ACC112 (cell line): Measurements from ENCODE around the gene ALDH16A1.
"Not testable (repeated sequence)": the region's sequence is repeated elsewhere in the genome, so short reads cannot be mapped to it uniquely, and the experiment has no call there.

Source experiments
- H2AFZ ChIP-seq: fragments of 200-600 bp; sonication (generic); one replicate; pipeline ENCODE4 v1.6.0; 2017; ENCODE audit warnings: antibody characterized with exemption, low read length; ENCODE audit not compliant: unreplicated experiment
- H3K27ac ChIP-seq: fragments of 200-600 bp; sonication (generic); 2 replicates; pipeline ENCODE4 v1.5.1; 2014; ENCODE audit warnings: low read depth, mild to moderate bottlenecking, antibody characterized with exemption, low read length, moderate library complexity
- H3K27me3 ChIP-seq: fragments of 200-600 bp; sonication (generic); 2 replicates; pipeline ENCODE4 v1.6.1; 2014; ENCODE audit warnings: mild to moderate bottlenecking, antibody characterized with exemption, low read length, moderate library complexity, mixed read lengths; ENCODE audit not compliant: insufficient read depth
- H3K36me3 ChIP-seq: fragments of 200-600 bp; sonication (generic); 2 replicates; pipeline ENCODE4 v1.6.1; 2016; ENCODE audit warnings: mild to moderate bottlenecking, antibody characterized with exemption, low read length, moderate library complexity, mixed read lengths; ENCODE audit not compliant: insufficient read depth
- H3K4me1 ChIP-seq: fragments of 200-600 bp; sonication (generic); one replicate; pipeline ENCODE4 v1.6.1; 2016; ENCODE audit warnings: low read length, mixed read lengths; ENCODE audit not compliant: insufficient read depth, unreplicated experiment, control insufficient read depth
- H3K4me3 ChIP-seq: fragments of 200-600 bp; sonication (generic); 2 replicates; pipeline ENCODE4 v1.5.1; 2014; ENCODE audit warnings: mild to moderate bottlenecking, low read depth, low read length
- H3K79me2 ChIP-seq: fragments of 200-600 bp; sonication (generic); one replicate; pipeline ENCODE4 v1.6.0; 2016; ENCODE audit warnings: low read length; ENCODE audit not compliant: control insufficient read depth, unreplicated experiment, insufficient read depth

The ALDH16A1 gene

DNA sequence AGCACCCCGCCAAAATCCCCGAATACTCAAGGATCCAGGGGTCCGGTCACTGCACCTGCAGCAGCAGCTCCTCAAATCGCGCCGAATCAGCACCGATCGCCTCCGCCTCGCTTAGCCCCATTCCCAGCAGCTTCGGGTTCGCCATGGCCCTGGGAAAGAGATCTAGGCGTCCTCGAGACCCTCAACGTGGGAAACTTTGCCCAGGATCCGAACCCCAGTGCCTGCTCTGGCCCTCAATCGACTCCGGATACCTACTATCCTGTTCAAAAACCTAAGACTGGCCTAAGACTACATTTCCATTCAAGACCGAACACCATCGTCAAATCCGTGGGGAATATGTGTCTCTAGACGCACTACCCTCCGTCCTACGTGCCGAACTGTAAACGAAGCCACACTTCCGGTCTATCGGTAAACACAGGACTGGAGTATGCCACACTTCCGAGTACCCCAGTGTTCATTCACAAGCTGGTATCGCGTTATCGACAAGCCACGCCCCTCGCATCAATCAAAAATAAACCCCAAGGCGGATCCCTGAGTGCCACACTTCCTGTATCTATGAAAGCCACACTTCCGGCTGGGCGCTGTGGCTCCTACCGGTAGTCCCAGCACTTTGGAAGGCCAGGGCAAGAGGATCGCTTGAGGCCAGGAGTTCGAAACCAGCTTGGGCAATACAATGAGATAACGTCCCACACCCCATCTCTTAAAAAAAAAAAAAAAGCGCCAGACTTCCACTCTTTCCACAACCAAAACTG lies 1.4 kb upstream of the ALDH16A1 start, which contains the start of gene PIH1D1:
Gene PIH1D1, minus strand, starts transcription at position 385 of the 752 bp plus-strand sequence. Its CDS starts 240 bp downstream, at position 145.
- H3K79me2 ChIP-seq = peaks cover 14% of the 10 kb centered on the region

DNA sequence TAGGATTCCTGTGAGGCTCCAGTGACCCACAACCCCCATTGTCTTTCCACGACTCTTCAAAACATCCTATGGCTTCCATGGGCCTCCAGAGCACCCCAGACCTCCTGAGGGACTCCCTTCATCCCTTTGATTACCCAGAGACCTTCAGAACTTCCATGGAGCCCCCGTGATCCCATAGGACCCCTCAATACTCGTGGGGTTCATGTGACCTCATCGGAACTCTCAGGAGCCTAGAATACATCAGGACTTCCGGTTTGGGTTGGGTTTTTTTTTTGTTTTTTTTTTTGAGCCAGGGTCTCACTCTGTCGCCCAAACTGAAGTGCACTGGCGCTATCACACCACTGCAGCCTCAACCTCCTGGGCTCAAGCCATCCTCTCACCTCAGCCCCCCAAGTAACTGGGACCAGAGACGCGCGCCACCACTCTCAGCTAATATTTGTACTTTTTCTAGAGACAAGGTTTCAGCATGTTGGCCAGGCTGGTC lies 774 bp downstream of the ALDH16A1 start:
- Histone ChIP-seq H3K79me2 (peaks cover 14% of the 10 kb centered on the region), H3K36me3 (no peaks in the 10 kb centered on the region), H3K4me1 (peaks cover 3% of the 10 kb centered on the region), H3K4me3 (peak overlapping the region; percentile 99), H3K27ac (peak overlapping the region; percentile 98), H2AFZ (no peak overlapping the region), H3K27me3 (no peaks in the 10 kb centered on the region)

More for the DNA sequence above, 1.4 kb upstream of the ALDH16A1 start, which contains the start of gene PIH1D1:
- H3K27ac ChIP-seq = peak within 1 kb of the TSS; percentile 98
- no peaks in the 10 kb centered on the region for H3K27me3 ChIP-seq
- no peaks in the 10 kb centered on the region for H3K36me3 ChIP-seq
- no peak within 1 kb of the TSS for H2AFZ ChIP-seq
- peaks cover 3% of the 10 kb centered on the region for H3K4me1 ChIP-seq
- H3K4me3 ChIP-seq = peak within 1 kb of the TSS; percentile 99

DNA sequence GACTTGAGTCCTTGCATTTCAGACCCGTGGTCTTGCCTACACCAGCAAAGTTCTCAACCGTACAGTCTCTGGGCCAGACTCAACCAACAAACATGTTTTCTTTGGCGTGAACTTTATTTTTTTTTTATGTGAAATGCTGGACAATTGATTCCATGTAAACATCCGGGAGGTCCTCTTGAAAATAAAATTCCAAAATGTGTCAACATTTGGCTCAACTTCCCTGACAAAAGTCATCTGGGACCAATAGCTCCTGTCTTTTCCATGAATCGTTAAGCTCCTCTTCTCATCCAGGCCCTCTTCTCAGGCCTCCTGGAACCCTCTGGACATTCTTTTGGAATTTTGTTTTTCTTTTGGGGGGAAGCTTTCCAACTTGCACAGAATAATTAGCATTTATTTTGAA lies 2.7 kb downstream of the ALDH16A1 start:
- Histone ChIP-seq H3K4me1 (no peaks in the 10 kb centered on the region), H3K27ac (peak overlapping the region; percentile 60), H3K79me2 (peaks cover 7% of the 10 kb centered on the region)

DNA sequence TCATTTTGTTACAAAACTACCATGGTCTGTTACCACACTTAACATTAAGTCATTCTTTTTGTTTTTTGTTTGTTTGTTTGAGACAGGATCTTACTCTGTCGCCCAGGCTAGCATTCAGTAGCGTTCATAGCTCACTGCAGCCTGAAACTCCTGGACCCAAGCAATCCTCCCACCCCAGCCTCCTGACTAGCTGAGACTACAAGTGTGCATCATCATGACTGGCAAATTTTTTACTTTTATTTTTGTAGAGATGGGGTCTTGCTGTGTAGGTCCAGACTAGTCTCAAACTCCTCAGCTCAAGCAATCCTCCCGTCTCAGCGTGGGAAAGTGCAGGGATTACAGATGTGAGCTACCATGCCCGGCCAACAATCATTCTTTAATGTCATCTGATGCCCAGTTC lies 3.3 kb downstream of the ALDH16A1 start:
- H3K27me3 ChIP-seq = no peaks in the 10 kb centered on the region
- H3K4me1 ChIP-seq = no peaks in the 10 kb centered on the region
- no peak overlapping the region for H3K4me3 ChIP-seq
- H3K79me2 ChIP-seq = peaks cover 6% of the 10 kb centered on the region
- peak overlapping the region; percentile 60 for H3K27ac ChIP-seq
- no peak overlapping the region for H2AFZ ChIP-seq
- no peaks in the 10 kb centered on the region for H3K36me3 ChIP-seq

More for the DNA sequence above, 2.7 kb downstream of the ALDH16A1 start:
- Histone ChIP-seq H3K4me3 (no peak overlapping the region), H3K27me3 (no peaks in the 10 kb centered on the region), H2AFZ (no peak overlapping the region), H3K36me3 (no peaks in the 10 kb centered on the region)

- H3K4me1 ChIP-seq = no peaks in the 10 kb centered on the region
- no peak overlapping the region for H3K4me3 ChIP-seq
- no peaks in the 10 kb centered on the region for H3K27me3 ChIP-seq
- H2AFZ ChIP-seq = no peak overlapping the region
- no peaks in the 10 kb centered on the region for H3K36me3 ChIP-seq
- H3K79me2 ChIP-seq = peaks cover 6% of the 10 kb centered on the region
- no peak overlapping the region for H3K27ac ChIP-seq
Measured at GRCh38 chr19:49458567-49458903, 5.5 kb downstream of the ALDH16A1 start.

- Histone ChIP-seq H3K4me1 (no peaks in the 10 kb centered on the region), H3K27me3 (no peaks in the 10 kb centered on the region), H2AFZ (no peak overlapping the region), H3K36me3 (no peaks in the 10 kb centered on the region), H3K79me2 (peaks cover 3% of the 10 kb centered on the region), H3K27ac (no peak overlapping the region), H3K4me3 (no peak overlapping the region)
Measured at GRCh38 chr19:49459388-49459787, 6.4 kb downstream of the ALDH16A1 start.

- not testable (repeated sequence) for H3K4me1 ChIP-seq, H2AFZ ChIP-seq, H3K27me3 ChIP-seq, H3K36me3 ChIP-seq, H3K27ac ChIP-seq, H3K4me3 ChIP-seq, H3K79me2 ChIP-seq
Measured at GRCh38 chr19:49461130-49461529, 8.1 kb downstream of the ALDH16A1 start.

DNA sequence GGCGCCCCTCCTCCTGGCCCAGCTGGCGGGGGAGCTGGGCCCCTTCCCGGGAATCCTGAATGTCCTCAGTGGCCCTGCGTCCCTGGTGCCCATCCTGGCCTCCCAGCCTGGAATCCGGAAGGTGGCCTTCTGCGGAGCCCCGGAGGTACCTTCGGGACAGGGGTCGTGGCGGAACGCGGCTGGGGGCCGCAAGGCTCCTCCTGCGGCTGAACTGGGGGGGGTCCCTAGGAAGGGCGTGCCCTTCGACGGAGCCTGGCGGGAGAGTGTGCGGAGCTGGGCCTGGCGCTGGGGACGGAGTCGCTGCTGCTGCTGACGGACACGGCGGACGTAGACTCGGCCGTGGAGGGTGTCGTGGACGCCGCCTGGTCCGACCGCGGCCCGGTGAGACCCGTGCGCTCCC lies 8.6 kb downstream of the ALDH16A1 start:
- H3K36me3 ChIP-seq = no peaks in the 10 kb centered on the region
- no peak overlapping the region for H3K4me3 ChIP-seq
- no peaks in the 10 kb centered on the region for H3K27me3 ChIP-seq
- no peaks in the 10 kb centered on the region for H3K79me2 ChIP-seq
- H2AFZ ChIP-seq = no peak overlapping the region
- no peaks in the 10 kb centered on the region for H3K4me1 ChIP-seq
- no peak overlapping the region for H3K27ac ChIP-seq

DNA sequence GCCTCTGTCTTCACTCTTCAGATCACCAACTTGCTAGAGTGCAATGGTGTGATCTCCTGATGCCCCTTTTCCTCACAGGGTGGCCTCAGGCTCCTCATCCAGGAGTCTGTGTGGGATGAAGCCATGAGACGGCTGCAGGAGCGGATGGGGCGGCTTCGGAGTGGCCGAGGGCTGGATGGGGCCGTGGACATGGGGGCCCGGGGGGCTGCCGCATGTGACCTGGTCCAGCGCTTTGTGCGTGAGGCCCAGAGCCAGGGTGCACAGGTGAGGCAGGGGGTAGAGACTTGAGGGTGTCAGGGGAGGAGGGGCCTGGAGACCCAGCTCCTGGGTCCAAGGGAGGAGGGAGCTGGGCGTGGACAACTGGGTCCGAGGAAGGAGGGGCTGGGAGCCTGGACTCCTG lies 9.5 kb downstream of the ALDH16A1 start:
- no peak overlapping the region for H3K27ac ChIP-seq
- H3K4me1 ChIP-seq = no peaks in the 10 kb centered on the region
- H3K4me3 ChIP-seq = no peak overlapping the region
- H2AFZ ChIP-seq = no peak overlapping the region
- no peaks in the 10 kb centered on the region for H3K27me3 ChIP-seq
- no peaks in the 10 kb centered on the region for H3K79me2 ChIP-seq
- H3K36me3 ChIP-seq = no peaks in the 10 kb centered on the region

- no peaks in the 10 kb centered on the region for H3K79me2 ChIP-seq
- H3K27ac ChIP-seq = no peak overlapping the region
- H3K4me3 ChIP-seq = no peak overlapping the region
- no peak overlapping the region for H2AFZ ChIP-seq
- no peaks in the 10 kb centered on the region for H3K27me3 ChIP-seq
- H3K4me1 ChIP-seq = peaks cover 6% of the 10 kb centered on the region
- no peaks in the 10 kb centered on the region for H3K36me3 ChIP-seq
Measured at GRCh38 chr19:49463960-49464740, 11.1 kb downstream of the ALDH16A1 start.
